H9 (cell line): Measurements from ENCODE around the gene SLC45A1. TPM values are rescaled to one million over a fixed set of nuclear protein-coding genes. Genes with fewer than 3 reads are reported as not detected.

ENCODE experiments used
- DNase-seq: peaks from one replicate; pipeline ENCODE4 v3.0.0-alpha.2; 2017
- H2AFZ ChIP-seq: one replicate; pipeline ENCODE4 v1.6.1; 2013; ENCODE audit warnings: mild to moderate bottlenecking, low read length, control low read depth, moderate library complexity
- H2AK5ac ChIP-seq: 2 replicates; pipeline ENCODE4 v1.6.1; 2013; ENCODE audit warnings: low read length, control low read depth, mixed read lengths; ENCODE audit not compliant: insufficient read length
- H2BK120ac ChIP-seq: one replicate; pipeline ENCODE4 v1.6.1; 2013; ENCODE audit warnings: low read depth, mild to moderate bottlenecking, low read length, control low read depth, inconsistent platforms; ENCODE audit not compliant: poor library complexity, severe bottlenecking
- H2BK12ac ChIP-seq: 2 replicates; pipeline ENCODE4 v1.6.1; 2013; ENCODE audit warnings: low read length, control low read depth, mixed read lengths, low read depth; ENCODE audit not compliant: insufficient read length
- H2BK15ac ChIP-seq: 2 replicates; pipeline ENCODE4 v1.6.1; 2013; ENCODE audit warnings: low read depth, low read length, control low read depth
- H2BK20ac ChIP-seq: one replicate; pipeline ENCODE4 v1.6.1; 2013; ENCODE audit warnings: low read depth, mild to moderate bottlenecking, low read length, control low read depth, inconsistent platforms; ENCODE audit not compliant: poor library complexity, severe bottlenecking
- H2BK5ac ChIP-seq: 2 replicates; pipeline ENCODE4 v1.6.1; 2013; ENCODE audit warnings: low read length, control low read depth, mixed read lengths; ENCODE audit not compliant: insufficient read length
- H3K14ac ChIP-seq: 2 replicates; pipeline ENCODE4 v1.6.1; 2013; ENCODE audit warnings: low read length, control low read depth; ENCODE audit not compliant: insufficient read depth
- H3K18ac ChIP-seq: 2 replicates; pipeline ENCODE4 v1.6.1; 2013; ENCODE audit warnings: low read depth, mild to moderate bottlenecking, mixed read lengths, low read length, control low read depth; ENCODE audit not compliant: insufficient read length
- H3K23ac ChIP-seq: 2 replicates; pipeline ENCODE4 v1.6.1; 2013; ENCODE audit warnings: low read length, control low read depth, mixed read lengths, low read depth; ENCODE audit not compliant: insufficient read length
- H3K23me2 ChIP-seq: 2 replicates; pipeline ENCODE4 v1.6.1; 2013; ENCODE audit warnings: low read depth, mild to moderate bottlenecking, mixed read lengths, low read length, control low read depth; ENCODE audit not compliant: insufficient read length, poor library complexity, severe bottlenecking
- H3K27ac ChIP-seq: 2 replicates; pipeline ENCODE4 v1.5.1; 2013; ENCODE audit warnings: low read length, control low read depth, mixed read lengths, low read depth; ENCODE audit not compliant: insufficient read length
- H3K27me3 ChIP-seq: 2 replicates; pipeline ENCODE4 v1.6.1; 2013; ENCODE audit warnings: low read length, control low read depth, inconsistent platforms; ENCODE audit not compliant: insufficient read depth
- H3K4ac ChIP-seq: 2 replicates; pipeline ENCODE4 v1.6.1; 2013; ENCODE audit warnings: low read depth, mild to moderate bottlenecking, control low read depth, inconsistent platforms, low read length, moderate library complexity
- H3K4me1 ChIP-seq: 2 replicates; pipeline ENCODE4 v1.6.1; 2013; ENCODE audit warnings: low read length, control low read depth, inconsistent platforms; ENCODE audit not compliant: insufficient read depth
- H3K4me2 ChIP-seq: 2 replicates; pipeline ENCODE4 v1.6.1; 2013; ENCODE audit warnings: low read length, control low read depth, mixed read lengths; ENCODE audit not compliant: insufficient read length, insufficient read depth
- H3K56ac ChIP-seq: 2 replicates; pipeline ENCODE4 v1.6.1; 2013; ENCODE audit warnings: low read depth, mild to moderate bottlenecking, mixed read lengths, low read length, control low read depth; ENCODE audit not compliant: insufficient read length
- H3K79me1 ChIP-seq: 2 replicates; pipeline ENCODE4 v1.6.1; 2013; ENCODE audit warnings: low read depth, mild to moderate bottlenecking, moderate library complexity, low read length, control low read depth, inconsistent platforms; ENCODE audit not compliant: insufficient read depth, poor library complexity, severe bottlenecking
- H3K79me2 ChIP-seq: 2 replicates; pipeline ENCODE4 v1.6.1; 2013; ENCODE audit warnings: low read length, control low read depth, inconsistent platforms; ENCODE audit not compliant: insufficient read depth
- H3K9ac ChIP-seq: 2 replicates; pipeline ENCODE4 v1.6.1; 2013; ENCODE audit warnings: low read length, control low read depth, mixed read lengths; ENCODE audit not compliant: insufficient read length; ENCODE audit errors: extremely low read depth
- H3K9me3 ChIP-seq: one replicate; pipeline ENCODE4 v1.6.1; 2013; ENCODE audit warnings: low read depth, low read length, inconsistent platforms; ENCODE audit not compliant: control insufficient read depth
- H3T11ph ChIP-seq: one replicate; pipeline ENCODE4 v1.6.1; 2013; ENCODE audit warnings: mild to moderate bottlenecking, low read length, control low read depth, inconsistent platforms
- H4K20me1 ChIP-seq: one replicate; pipeline ENCODE4 v1.6.1; 2013; ENCODE audit not compliant: control insufficient read depth, insufficient read length, insufficient read depth
- H4K5ac ChIP-seq: 2 replicates; pipeline ENCODE4 v1.6.1; 2013; ENCODE audit warnings: low read depth, mild to moderate bottlenecking, mixed read lengths, low read length, control low read depth; ENCODE audit not compliant: insufficient read length
- H4K8ac ChIP-seq: replicated peaks from 2 replicates; pipeline ENCODE4 v1.6.1; 2013; ENCODE audit warnings: low read length, control low read depth, mixed read lengths, low read depth; ENCODE audit not compliant: insufficient read length
- H4K91ac ChIP-seq: 2 replicates; pipeline ENCODE4 v1.6.1; 2013; ENCODE audit warnings: low read depth, mild to moderate bottlenecking, moderate library complexity, mixed read lengths, low read length, control low read depth; ENCODE audit not compliant: insufficient read length
- H3K27ac Mint-ChIP-seq, 3 experiments: 2 replicates in 2 of 3; 3 replicates in 1 of 3; pipeline ENCODE4 v1.8.0; 2020 to 2021; ENCODE audit warnings: mixed read lengths in 3 of 3, mild to moderate bottlenecking in 1 of 3, moderate library complexity in 1 of 3
- H3K27me3 Mint-ChIP-seq: 2 replicates; pipeline ENCODE4 v1.8.0; 2021; ENCODE audit warnings: low read depth, mild to moderate bottlenecking, moderate library complexity, mixed read lengths
- H3K36me3 Mint-ChIP-seq, 3 experiments: 2 replicates in 2 of 3; 3 replicates in 1 of 3; pipeline ENCODE4 v1.8.0; 2020 to 2021; ENCODE audit warnings: low read depth in 3 of 3, mixed read lengths in 3 of 3; ENCODE audit not compliant: insufficient read depth in 1 of 3
- H3K4me1 Mint-ChIP-seq, 2 experiments: 2 replicates each; pipeline ENCODE4 v1.8.0; 2020; ENCODE audit warnings: mixed read lengths in 2 of 2
- H3K4me3 Mint-ChIP-seq, 2 experiments: 2 replicates in 1 of 2; 3 replicates in 1 of 2; pipeline ENCODE4 v1.8.0; 2020 to 2021; ENCODE audit warnings: mild to moderate bottlenecking in 2 of 2, mixed read lengths in 2 of 2, moderate library complexity in 1 of 2
- H3K9me3 Mint-ChIP-seq, 2 experiments: 2 replicates in 1 of 2; 3 replicates in 1 of 2; pipeline ENCODE4 v1.8.0; 2020; ENCODE audit warnings: mild to moderate bottlenecking in 2 of 2, mixed read lengths in 2 of 2, moderate library complexity in 1 of 2
- WGBS: extraction: QIAGEN DNeasy Blood & Tissue Kit; methylation state at CpG from one replicate; pipeline ENCODE4 v1.1.7; 2013; ENCODE audit warnings: missing lambda C conversion rate, low lambda C conversion rate, mixed read lengths; ENCODE audit not compliant: insufficient read length; ENCODE audit errors: extremely low coverage; 5-methylcytosine and 5-hydroxymethylcytosine counted together
- total RNA-seq: library from RNA; stranded (reverse); gene quantifications from 2 replicates; pipeline ENCODE4 v1.2.1, GENCODE V29; 2021
- TF ChIP-seq, protein P1 (sequence below): fragments of 200-600 bp; sonication (generic); conservative IDR thresholded peaks from 3 replicates; pipeline ENCODE4 v1.8.0; 2021; ENCODE audit warnings: antibody characterized with exemption, mild to moderate bottlenecking

SLC45A1 gene
- total RNA-seq, 1 experiment from 2014 or later: 0.63 TPM

DNA sequence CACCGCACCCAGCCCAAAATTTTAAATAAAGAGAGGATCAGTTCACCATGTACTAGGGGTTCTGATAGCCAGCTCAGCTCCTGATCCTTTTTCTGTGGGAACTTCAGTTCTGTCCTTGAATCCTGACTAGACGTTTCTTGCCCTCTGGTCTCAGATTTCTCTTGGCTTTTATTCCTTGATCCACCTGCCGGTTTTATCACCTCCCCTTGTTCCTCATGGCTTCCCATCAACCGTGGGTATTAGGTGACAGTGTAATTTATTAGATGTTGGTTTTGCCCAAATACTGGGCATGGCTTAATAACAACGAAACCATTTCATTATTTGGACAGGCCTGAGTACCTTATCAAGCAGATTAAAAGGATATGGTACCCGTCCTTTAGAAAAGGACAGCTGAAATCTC, 22.5 kb downstream of the SLC45A1 start:
- peaks cover 3 to 4% of the 10 kb centered on the region in 2 experiments; a peak in 4 of 5 replicates for H3K9me3 Mint-ChIP-seq
- no peaks in the 10 kb centered on the region for H4K20me1 ChIP-seq

More for the DNA sequence above, 22.5 kb downstream of the SLC45A1 start:
- H4K8ac ChIP-seq: no peak overlapping the region
- no peak overlapping the region for H3K27ac ChIP-seq
- H2BK20ac ChIP-seq: no peak overlapping the region
- Mint-ChIP-seq H3K27ac (no peak overlapping the region), H3K27me3 (peaks cover 3% of the 10 kb centered on the region), H3K36me3 (peaks cover 2 to 9% (median 4%) of the 10 kb centered on the region in 3 experiments; a peak in 6 of 7 replicates), H3K4me1 (no peaks in the 10 kb centered on the region), H3K4me3 (no peak overlapping the region)
- H3K27me3 ChIP-seq: no peaks in the 10 kb centered on the region
- H3K14ac ChIP-seq: no peak overlapping the region
- H2BK120ac ChIP-seq: no peak overlapping the region
- H3K23me2 ChIP-seq: no peaks in the 10 kb centered on the region
- H2BK12ac ChIP-seq: no peak overlapping the region
- H3K79me1 ChIP-seq: no peaks in the 10 kb centered on the region
- H3K4ac ChIP-seq: no peak overlapping the region
- WGBS: no CpG with 5 or more reads among the region's 6 CpGs
- no peak overlapping the region for H4K5ac ChIP-seq
- H3K4me1 ChIP-seq: no peaks in the 10 kb centered on the region
- no peaks in the 10 kb centered on the region for H3K9me3 ChIP-seq
- no peak overlapping the region for H2AK5ac ChIP-seq
- H3K9ac ChIP-seq: no peak overlapping the region
- H3K18ac ChIP-seq: no peak overlapping the region
- no peak overlapping the region for H4K91ac ChIP-seq
- TF ChIP-seq, protein P1, sequence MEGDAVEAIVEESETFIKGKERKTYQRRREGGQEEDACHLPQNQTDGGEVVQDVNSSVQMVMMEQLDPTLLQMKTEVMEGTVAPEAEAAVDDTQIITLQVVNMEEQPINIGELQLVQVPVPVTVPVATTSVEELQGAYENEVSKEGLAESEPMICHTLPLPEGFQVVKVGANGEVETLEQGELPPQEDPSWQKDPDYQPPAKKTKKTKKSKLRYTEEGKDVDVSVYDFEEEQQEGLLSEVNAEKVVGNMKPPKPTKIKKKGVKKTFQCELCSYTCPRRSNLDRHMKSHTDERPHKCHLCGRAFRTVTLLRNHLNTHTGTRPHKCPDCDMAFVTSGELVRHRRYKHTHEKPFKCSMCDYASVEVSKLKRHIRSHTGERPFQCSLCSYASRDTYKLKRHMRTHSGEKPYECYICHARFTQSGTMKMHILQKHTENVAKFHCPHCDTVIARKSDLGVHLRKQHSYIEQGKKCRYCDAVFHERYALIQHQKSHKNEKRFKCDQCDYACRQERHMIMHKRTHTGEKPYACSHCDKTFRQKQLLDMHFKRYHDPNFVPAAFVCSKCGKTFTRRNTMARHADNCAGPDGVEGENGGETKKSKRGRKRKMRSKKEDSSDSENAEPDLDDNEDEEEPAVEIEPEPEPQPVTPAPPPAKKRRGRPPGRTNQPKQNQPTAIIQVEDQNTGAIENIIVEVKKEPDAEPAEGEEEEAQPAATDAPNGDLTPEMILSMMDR: no peak
- H3K56ac ChIP-seq: no peak overlapping the region
- DNase-seq: no peak
- no peak overlapping the region for H2BK15ac ChIP-seq
- no peak overlapping the region for H2BK5ac ChIP-seq
- no peaks in the 10 kb centered on the region for H3K79me2 ChIP-seq
- no peak overlapping the region for H3T11ph ChIP-seq
- no peak overlapping the region for H2AFZ ChIP-seq
- H3K23ac ChIP-seq: no peak overlapping the region
- H3K4me2 ChIP-seq: no peak overlapping the region
